HG02798 (cell line): ENCODE measurements around the gene CENPE.

ENCODE experiments used
- ATAC-seq: cut with Tn5 transposase; IDR thresholded peaks from one replicate; pipeline ENCODE4 v1.9.1; 2021; ENCODE audit warnings: mild to moderate bottlenecking; ENCODE audit not compliant: unreplicated experiment, poor library complexity

The CENPE gene

GRCh38 chr4:103137446-103137827 is 60.7 kb downstream of the CENPE start:
- no peak for ATAC-seq

- no peak for ATAC-seq
Observed at GRCh38 chr4:103136671-103137445, 61.3 kb downstream of the CENPE start.

GRCh38 chr4:103129174-103129573 is 69.0 kb downstream of the CENPE start:
- ATAC-seq = no peak

- ATAC-seq = no peak
Observed at GRCh38 chr4:103126126-103126525, 72.0 kb downstream of the CENPE start.

DNA sequence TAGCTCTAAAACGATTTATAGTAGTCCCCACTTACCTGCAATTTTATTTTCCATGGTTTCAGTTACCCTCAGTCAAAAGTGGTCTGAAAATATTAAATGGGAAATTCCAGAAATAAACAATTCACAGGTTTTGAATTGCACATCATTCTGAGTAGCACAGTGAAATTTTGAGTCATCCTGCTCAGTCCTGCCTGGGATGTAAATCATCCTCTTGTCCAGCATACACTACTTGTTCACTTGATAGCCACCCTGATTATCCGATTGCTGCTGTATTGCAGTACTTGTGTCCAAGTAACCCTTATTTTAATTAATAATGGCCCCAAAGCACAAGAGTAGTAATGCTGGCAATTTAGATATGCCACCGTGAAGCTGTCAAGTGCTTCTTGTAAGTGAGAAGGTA is 75.0 kb downstream of the CENPE start:
- ATAC-seq = no peak

GRCh38 chr4:103118166-103118565 is 80.0 kb downstream of the CENPE start:
- no peak for ATAC-seq

- no peak for ATAC-seq
Observed at GRCh38 chr4:103111598-103111997, 86.5 kb downstream of the CENPE start.

GRCh38 chr4:103108542-103108941 is 89.6 kb downstream of the CENPE start:
- ATAC-seq = no peak

GRCh38 chr4:103105558-103106356 is 92.4 kb downstream of the CENPE start:
- ATAC-seq = no peak

GRCh38 chr4:103104886-103105285 is 93.3 kb downstream of the CENPE start:
- no peak for ATAC-seq

DNA sequence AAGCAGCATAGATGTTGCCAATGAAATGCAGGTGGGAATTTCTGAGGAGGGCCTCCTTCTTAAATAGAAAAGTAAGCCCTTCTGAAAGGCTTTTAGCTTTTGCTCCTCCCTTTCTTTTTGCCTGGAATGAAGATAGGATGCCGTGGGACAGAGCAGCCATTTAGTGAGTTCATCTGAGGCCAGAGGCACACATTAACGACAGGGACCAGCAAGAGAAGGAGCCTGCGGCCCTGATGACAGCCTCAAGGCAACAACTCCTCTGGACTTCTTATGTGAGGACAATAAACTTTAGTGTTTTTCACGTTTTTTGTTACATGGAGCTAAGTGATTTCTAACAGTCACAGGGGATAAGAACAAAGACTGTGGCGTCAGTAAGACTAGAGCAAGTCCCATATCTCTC is 97.5 kb downstream of the CENPE start:
- ATAC-seq = no peak

GRCh38 chr4:103099691-103100392 is 98.3 kb downstream of the CENPE start, which contains the start of gene BDH2:
BDH2 (minus strand) TSS chr4:103099834; CDS start chr4:103096254, 3,580 bp downstream.
- ATAC-seq = peak; percentile 98

DNA sequence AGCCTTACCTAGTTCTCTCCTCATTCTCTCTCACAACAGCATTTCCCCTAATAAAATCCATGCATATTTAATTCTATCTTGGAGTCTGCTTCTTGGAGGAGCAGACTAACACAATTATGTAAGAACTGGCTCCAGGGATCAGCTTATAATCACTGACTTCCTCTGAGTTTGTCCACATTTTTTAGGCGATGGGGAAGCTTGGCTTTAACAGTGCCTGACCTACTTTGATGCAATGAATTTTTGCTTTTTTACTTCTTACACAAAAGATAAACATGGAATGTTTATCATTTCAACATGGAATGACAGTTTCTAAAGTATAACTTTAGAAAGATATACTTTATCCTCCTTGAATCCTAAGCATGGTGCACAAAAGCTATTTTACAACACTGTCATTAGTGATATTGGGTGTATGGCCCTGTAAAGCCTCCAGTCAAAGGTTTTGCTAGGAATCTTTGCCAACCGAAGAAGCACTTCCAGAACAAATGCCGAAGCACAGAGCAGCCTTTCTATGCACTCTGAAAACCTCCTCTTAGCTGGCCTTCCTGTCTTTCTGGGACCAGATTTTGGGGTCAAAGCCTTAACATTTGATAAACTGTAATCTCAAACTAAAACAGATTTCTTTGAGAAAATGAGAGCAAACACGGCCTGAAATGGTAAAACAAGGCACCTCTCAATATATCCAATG is 99.2 kb downstream of the CENPE start:
- ATAC-seq = no peak

DNA sequence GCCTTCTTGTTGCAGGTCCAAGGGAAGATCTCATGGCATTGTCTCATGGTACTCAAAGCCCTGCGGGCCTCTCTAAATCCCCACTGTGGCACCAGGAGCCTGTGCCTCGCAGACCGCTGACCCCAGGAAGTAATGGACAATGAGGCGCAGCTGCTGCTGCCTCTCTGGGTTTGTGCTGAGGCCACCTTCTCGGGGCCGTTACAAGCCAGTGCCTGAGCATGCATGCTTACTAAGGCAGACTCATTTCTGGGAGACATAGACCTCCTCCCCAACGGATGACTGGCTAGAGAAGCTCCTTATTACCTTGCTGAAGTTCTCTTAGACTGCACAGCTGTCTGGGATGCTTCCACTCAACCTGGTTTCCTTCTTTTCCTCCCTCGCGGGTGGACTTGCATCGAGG is 99.8 kb downstream of the CENPE start:
- ATAC-seq = no peak

- no peak for ATAC-seq
Observed at GRCh38 chr4:103097112-103097511, 101.0 kb downstream of the CENPE start.

DNA sequence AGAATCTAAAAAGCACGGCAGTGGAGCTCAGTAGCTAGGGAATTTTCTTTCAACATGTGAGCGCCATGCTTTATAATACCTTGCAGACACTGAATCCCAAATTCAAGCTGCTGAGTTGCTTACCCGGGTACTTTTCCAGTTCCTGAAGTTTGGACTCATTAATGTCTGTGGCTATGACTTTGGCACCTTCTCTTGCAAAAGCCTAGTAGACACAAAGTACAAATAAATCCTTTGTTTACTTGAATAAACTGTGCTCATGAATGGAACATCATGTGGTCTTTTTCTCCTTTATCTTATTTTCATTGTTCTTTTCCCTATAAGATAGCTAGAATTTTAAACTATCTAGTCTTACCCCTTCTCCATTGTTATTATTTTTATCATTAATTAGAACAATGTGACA is 103.1 kb downstream of the CENPE start:
- ATAC-seq = no peak

DNA sequence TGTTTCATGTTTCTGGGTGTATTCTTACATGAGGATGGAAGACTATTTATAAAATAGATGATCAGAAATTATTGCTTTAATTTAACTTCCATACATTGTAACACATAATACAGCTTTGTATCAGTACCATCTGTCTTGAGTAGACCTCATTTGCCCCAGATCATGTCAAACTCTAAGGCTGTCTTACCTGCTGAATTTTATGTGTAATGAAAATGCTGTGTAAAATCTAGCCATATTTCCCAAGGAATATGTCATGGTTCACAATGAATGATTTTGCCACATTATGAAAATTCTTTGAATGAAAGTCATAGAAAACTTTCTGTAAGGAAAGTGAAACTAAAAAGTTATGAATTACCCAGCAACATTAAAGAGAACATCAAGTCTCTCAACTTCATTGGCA is 105.9 kb downstream of the CENPE start:
- ATAC-seq = no peak

- peak; percentile 85 for ATAC-seq
Observed at GRCh38 chr4:103091601-103092223, 106.4 kb downstream of the CENPE start.

GRCh38 chr4:103089481-103089880 is 108.7 kb downstream of the CENPE start:
- no peak for ATAC-seq

DNA sequence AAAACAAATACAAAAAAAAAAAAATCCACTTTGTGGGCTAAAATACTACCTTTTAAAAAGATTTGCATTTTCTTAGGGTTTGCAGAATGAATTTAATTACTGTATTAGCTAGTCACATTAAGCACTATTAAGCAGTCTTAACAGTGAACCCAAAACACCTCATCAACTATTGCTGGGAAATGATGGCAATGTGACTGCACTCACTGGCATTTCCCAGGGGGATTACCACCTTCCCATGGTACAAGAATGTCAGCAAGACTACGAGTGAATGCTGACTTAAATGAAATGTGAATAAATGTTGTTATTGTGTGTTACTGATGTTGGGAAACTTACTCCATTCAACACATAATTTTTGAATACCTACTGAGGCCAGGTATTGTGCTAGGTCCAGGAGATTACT is 111.6 kb downstream of the CENPE start:
- no peak for ATAC-seq
